ENCODE data around the gene HLA-DRA.

GRCh38 chr6:32413427-32414047, 26.1 kb upstream of the HLA-DRA start:
- TF ChIP-seq CTCF (IDR thresholded peaks at IDR 0.05; ENCODE audit: low read depth, low read length) (peak; percentile 96), POLR2A (IDR thresholded peaks at IDR 0.05; ENCODE audit: extremely low read depth, insufficient read length) (no peak), MYC (IDR thresholded peaks at IDR 0.05; ENCODE audit: low read depth, low read length) (no peak; the same call in 1 of the 2 replicates)

All from NB4 (cell line).